GM12801 (cell line): ENCODE data around the gene FBXO28.

Experiments used
- CTCF ChIP-seq: IDR thresholded peaks from one replicate; pipeline ENCODE4 v1.5.1; 2011; ENCODE audit warnings: control low read depth; ENCODE audit not compliant: insufficient read length; ENCODE audit errors: extremely low read depth

The FBXO28 gene

GRCh38 chr1:224192082-224192788 lies 78.3 kb downstream of the FBXO28 start:
- no peak for TF ChIP-seq CTCF

GRCh38 chr1:224193319-224193966 lies 79.5 kb downstream of the FBXO28 start:
- no peak for TF ChIP-seq CTCF

- no peak for TF ChIP-seq CTCF
Observed at GRCh38 chr1:224196813-224197600, 83.1 kb downstream of the FBXO28 start.

GRCh38 chr1:224198572-224198971 lies 84.7 kb downstream of the FBXO28 start:
- no peak for TF ChIP-seq CTCF

- TF ChIP-seq CTCF = no peak
Observed at GRCh38 chr1:224199679-224200078, 85.8 kb downstream of the FBXO28 start.

DNA sequence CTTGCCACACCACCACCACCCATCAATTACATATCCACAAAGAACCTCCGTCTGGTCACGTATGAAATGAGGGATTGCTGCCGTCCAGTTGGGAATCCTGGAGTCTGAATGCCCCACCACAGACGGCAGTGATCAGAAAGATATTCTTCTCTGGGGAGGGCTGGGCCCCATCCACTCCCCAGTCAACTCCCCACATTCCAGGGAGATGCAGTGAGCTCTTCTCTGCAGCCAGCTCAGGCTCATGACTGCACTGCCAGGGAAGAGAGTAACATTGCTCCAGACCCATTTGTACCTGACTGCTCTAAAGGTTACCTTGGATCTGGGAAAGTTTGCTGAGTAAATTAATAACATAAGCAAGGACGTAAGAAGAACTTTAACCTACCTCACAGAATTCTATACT lies 87.5 kb downstream of the FBXO28 start:
- no peak for TF ChIP-seq CTCF

GRCh38 chr1:224201853-224202252 lies 87.9 kb downstream of the FBXO28 start:
- TF ChIP-seq CTCF = no peak
